Right renal pelvis (tissue), 4 donors: ENCODE data around the gene ALOX12. TPM values are rescaled to one million over a fixed set of nuclear protein-coding genes. Genes with fewer than 3 reads are reported as not detected.

Experiments
- DNase-seq, 4 donors: peaks; one replicate each; pipeline ENCODE4 v3.0.0-alpha.2; 2013; ENCODE audit warnings: low read depth in 4 of 4, low spot score in 3 of 4, missing footprints in 1 of 4
- polyA plus RNA-seq, 4 donors: library from polyadenylated mRNA; unstranded; fragments of 120-200 nt; gene quantifications; one replicate each; pipeline ENCODE4 v1.2.1, GENCODE V29; 2013; ENCODE audit not compliant: insufficient read length in 4 of 4

The ALOX12 gene
- polyA plus RNA-seq, 4 donors: 1.2 to 3.3 (median 2.1) TPM

GRCh38 chr17:7020894-7021664, 25.2 kb downstream of the ALOX12 start:
- DNase-seq: no peak

GRCh38 chr17:7021993-7022778, 26.3 kb downstream of the ALOX12 start:
- no peak for DNase-seq

- DNase-seq: no peak
These were observed 27.1 kb downstream of the ALOX12 start, which contains the start of gene BCL6B for GRCh38 chr17:7022781-7023571. Gene BCL6B, plus strand, starts transcription at chr17:7023050. Its CDS starts 622 bp downstream, at chr17:7023672.

GRCh38 chr17:7023576-7024401, 27.9 kb downstream of the ALOX12 start:
- DNase-seq: no peak

- DNase-seq: no peak
These were observed 28.5 kb downstream of the ALOX12 start for GRCh38 chr17:7024402-7024785.

GRCh38 chr17:7025245-7025644, 29.4 kb downstream of the ALOX12 start:
- no peak for DNase-seq

GRCh38 chr17:7026471-7027115, 30.7 kb downstream of the ALOX12 start:
- no peak for DNase-seq

GRCh38 chr17:7027335-7027734, 31.5 kb downstream of the ALOX12 start:
- no peak for DNase-seq

- no peak for DNase-seq
These were observed 33.2 kb downstream of the ALOX12 start for GRCh38 chr17:7029096-7029495.

- DNase-seq: no peak
These were observed 33.8 kb downstream of the ALOX12 start for GRCh38 chr17:7029659-7030058.

- no peak for DNase-seq
These were observed 39.2 kb downstream of the ALOX12 start for GRCh38 chr17:7034955-7035590.

GRCh38 chr17:7035591-7036368, 39.9 kb downstream of the ALOX12 start, which contains the start of gene SLC16A13:
Gene SLC16A13, plus strand, starts transcription at chr17:7036015. Its CDS starts 368 bp downstream, at chr17:7036383.
- DNase-seq: peak in 3 of 4 donors; percentile 89 to 90 (median 89)

- DNase-seq: no peak
These were observed 42.4 kb downstream of the ALOX12 start for GRCh38 chr17:7038025-7038862.

- DNase-seq: no peak
These were observed 44.0 kb downstream of the ALOX12 start for GRCh38 chr17:7039832-7040231.

GRCh38 chr17:7041607-7042500, 46.0 kb downstream of the ALOX12 start:
- no peak for DNase-seq

- DNase-seq: no peak
These were observed 46.8 kb downstream of the ALOX12 start for GRCh38 chr17:7042501-7043181.
